HG02970 (cell line): ENCODE measurements around the gene DUSP21.
"Not testable (repeated sequence)": the region's sequence is repeated elsewhere in the genome, so short reads cannot be mapped to it uniquely, and the experiment has no call there.

Source experiments
- ATAC-seq: cut with Tn5 transposase; IDR thresholded peaks from one replicate; pipeline ENCODE4 v1.9.1; 2021; ENCODE audit warnings: mild to moderate bottlenecking, moderate library complexity, moderate number of reproducible peaks; ENCODE audit not compliant: unreplicated experiment, low FRiP score

Gene DUSP21

DNA sequence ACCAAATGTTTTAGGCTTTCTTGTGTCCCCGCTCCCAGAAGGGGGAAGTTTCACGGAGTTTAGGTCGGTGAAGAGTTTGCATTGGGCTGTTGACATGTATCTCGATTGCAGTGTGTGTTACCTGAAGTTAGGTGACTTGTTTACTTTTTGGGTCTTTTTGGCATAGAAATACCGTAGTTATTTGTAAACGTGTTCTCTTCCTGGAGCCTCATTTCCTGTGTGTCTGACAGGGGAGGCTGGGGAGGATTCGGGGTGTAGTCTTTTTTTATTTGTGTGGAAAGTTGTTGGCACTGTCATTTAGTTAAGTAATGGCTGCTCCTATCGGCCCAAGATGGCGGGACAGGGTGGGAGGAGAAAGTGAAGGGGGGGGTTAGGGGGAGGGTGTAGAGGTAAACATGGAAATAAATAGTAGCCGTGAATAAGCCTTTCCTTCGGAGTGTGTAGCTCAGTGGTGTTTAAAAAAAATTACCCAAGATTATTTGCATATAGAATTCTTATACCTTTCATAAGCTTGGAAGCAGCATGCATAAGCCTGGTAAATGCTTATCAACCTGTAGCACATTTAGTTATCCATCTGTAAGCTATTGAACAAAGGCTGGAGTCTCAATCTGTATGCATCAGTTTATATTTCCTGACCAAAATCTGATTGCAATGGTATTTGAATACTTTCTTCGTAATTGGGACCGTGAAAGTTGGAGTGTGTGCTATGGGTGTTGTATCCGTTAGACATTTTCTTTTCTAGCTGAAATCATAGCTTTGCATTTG lies 30.8 kb downstream of the DUSP21 start:
- ATAC-seq, result no peak

- no peak for ATAC-seq
Observed at GRCh38 chrX:44875185-44875489, 31.3 kb downstream of the DUSP21 start.

DNA sequence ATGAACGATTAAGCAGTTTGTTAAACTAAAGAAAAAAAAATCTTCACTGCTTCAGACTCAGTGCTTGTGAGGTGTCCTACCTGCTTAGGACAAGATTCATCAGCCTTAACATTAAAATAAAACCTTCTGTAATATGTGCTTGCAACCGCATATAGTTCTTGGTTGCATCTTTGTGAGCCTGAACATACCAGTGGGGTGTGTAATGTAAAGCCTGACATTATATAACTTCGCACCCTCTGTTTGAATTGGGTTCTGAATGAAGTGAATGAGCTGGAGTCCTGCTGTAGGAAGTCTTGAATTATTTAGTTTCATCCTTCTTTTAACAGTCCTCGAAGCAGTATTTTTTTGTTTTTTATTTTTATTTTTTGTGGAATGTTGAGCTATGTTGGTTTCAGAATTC lies 32.3 kb downstream of the DUSP21 start:
- ATAC-seq, result no peak

DNA sequence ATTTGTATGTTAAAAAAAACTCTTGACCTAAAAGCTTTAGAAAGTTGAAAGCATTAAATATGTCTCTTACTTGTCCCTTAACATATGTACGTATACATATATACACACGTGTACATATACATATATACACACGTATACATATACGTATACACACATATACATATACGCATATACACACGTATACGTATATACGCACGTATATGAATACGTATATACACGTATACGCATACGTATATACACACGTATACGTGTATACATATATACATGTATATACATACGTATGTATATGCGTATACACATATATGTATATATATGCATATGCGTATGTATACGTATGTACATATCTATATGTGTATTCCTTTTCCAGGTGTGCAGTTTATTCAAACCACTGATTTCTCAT lies 32.9 kb downstream of the DUSP21 start:
- no peak for ATAC-seq

GRCh38 chrX:44878780-44879179 lies 35.0 kb downstream of the DUSP21 start:
- no peak for ATAC-seq

GRCh38 chrX:44881549-44881948 lies 37.7 kb downstream of the DUSP21 start:
- ATAC-seq, result no peak

DNA sequence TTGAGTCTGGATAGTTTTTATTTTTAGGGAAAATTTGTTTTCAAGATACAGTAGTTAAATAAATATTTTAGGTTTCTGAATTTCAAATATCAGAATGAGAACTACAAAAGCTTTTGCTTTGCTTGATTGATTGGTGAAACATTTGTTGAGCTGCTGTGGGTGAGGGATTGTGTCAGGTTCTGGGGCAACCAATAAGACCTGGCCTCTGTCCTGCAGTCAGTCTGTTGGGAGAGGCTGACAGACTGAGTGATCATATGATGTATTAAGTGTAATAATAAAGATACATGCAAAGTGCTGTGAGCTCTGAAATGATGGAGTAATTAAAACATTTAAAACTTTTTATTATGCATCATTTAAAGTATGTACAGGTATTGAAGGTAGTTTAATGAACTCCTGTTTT lies 38.8 kb downstream of the DUSP21 start:
- ATAC-seq, result no peak

DNA sequence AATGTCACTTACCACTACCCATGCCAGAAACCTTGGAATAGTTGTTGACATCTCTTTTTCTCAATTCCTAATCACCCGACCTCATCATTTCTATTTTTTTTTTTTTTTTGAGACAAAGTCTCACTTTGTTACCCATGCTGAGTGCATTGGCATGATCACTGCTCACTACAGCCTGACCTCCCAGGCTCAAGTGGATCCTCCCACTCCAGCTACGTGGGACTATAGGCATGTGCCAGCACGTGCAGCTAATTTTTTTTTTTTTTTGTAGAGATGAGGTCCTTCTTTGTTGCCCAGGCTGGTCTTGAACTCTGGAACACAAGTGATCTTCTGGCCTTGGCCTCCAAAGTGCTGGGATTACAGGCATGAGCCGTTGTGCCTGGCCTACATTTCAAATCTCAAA lies 41.1 kb downstream of the DUSP21 start:
- no peak for ATAC-seq

- no peak for ATAC-seq
Observed at GRCh38 chrX:44889824-44890223, 46.0 kb downstream of the DUSP21 start.

DNA sequence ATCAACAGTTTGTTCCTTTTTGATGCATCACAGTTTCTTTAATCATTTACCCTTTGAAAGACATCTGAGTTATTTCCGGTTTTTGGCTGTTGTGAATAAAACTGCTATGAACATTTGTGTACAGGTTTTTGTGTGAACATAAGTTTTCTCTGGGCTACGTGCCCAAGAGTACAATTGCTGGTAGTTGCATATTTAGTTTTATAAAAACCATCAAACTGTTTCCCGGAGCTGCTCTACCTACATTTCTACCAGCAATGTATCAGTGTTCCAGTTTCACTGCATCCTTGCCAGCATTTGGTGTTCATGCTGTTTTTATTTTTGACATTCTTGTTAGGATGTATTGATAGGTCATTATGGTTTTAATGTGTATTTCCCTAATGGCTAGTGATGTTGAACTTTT lies 46.4 kb downstream of the DUSP21 start:
- no peak for ATAC-seq

- ATAC-seq, result not testable (repeated sequence)
Observed at GRCh38 chrX:44890687-44891086, 46.9 kb downstream of the DUSP21 start.

- no peak for ATAC-seq
Observed at GRCh38 chrX:44891642-44892041, 47.8 kb downstream of the DUSP21 start.
